Esophagus squamous epithelium (tissue), 5 donors: ENCODE data around the gene NGLY1. TPM values are rescaled to one million over a fixed set of nuclear protein-coding genes. Genes with fewer than 3 reads are reported as not detected.

Experiments used
- DNase-seq: peaks from one replicate; lab custom pipeline; 2025; lab: John Stamatoyannopoulos, UW
- H3K27ac ChIP-seq, 4 donors: fragments of 200-600 bp; sonication (generic); one replicate each; pipeline ENCODE4 v1.5.1; 2016 to 2019; ENCODE audit warnings: mild to moderate bottlenecking in 1 of 4
- H3K27me3 ChIP-seq, 4 donors: fragments of 200-600 bp; sonication (generic); 1 replicate in 3 of 4; 2 replicates in 1 of 4; pipeline versions ENCODE4 v1.5.1 to v1.6.0; 2017 to 2021; ENCODE audit warnings: antibody characterized with exemption in 1 of 4
- H3K36me3 ChIP-seq, 3 donors: fragments of 200-600 bp; sonication (generic); one replicate each; pipeline ENCODE4 v1.5.1; 2016 to 2019
- H3K4me1 ChIP-seq, 3 donors: fragments of 200-600 bp; sonication (generic); one replicate each; pipeline ENCODE4 v1.5.1; 2017 to 2019
- H3K4me3 ChIP-seq, 4 donors: fragments of 200-600 bp; sonication (generic); 1 replicate in 3 of 4; 2 replicates in 1 of 4; pipeline ENCODE4 v1.5.1; 2016 to 2019; ENCODE audit warnings: mild to moderate bottlenecking in 2 of 4, moderate library complexity in 1 of 4
- H3K9me3 ChIP-seq, 3 donors: fragments of 200-600 bp; sonication (generic); one replicate each; pipeline ENCODE4 v1.5.1; 2016 to 2019
- POLR2A ChIP-seq, 4 donors: fragments of 450-650 bp; IDR thresholded peaks; one replicate each; pipeline ENCODE4 v1.6.1; 2017; ENCODE audit warnings: antibody characterized with exemption in 4 of 4, mild to moderate bottlenecking in 4 of 4, moderate library complexity in 3 of 4
- WGBS, 2 donors: methylation state at CpG; one replicate each; pipeline ENCODE4 v1.1.5; 2018; 5-methylcytosine and 5-hydroxymethylcytosine counted together
- intact Hi-C: fragments of 100-400 bp; cut with DNase I; formaldehyde crosslinking; loops from one replicate; pipeline ENCODE4 v1.15.0; 2022
- total RNA-seq, 4 donors: library from RNA; depleted of rRNA; stranded (reverse); fragments of >200 nt; gene quantifications; one replicate each; pipeline ENCODE4 v1.1.0, GENCODE V29; 2016
- TF ChIP-seq, protein P1 (sequence below), 6 experiments: fragments of 450-650 bp in 4 of 6; fragments of 200-600 bp in 2 of 6; sonication (generic) in 2 of 6; IDR thresholded peaks; one replicate each; pipeline ENCODE4 v1.5.1; 2016 to 2019; ENCODE audit warnings: antibody characterized with exemption in 6 of 6, mild to moderate bottlenecking in 4 of 6, moderate library complexity in 4 of 6
- donor health status: DM: yes; HTN: yes; CAD: no.

Gene NGLY1
- total RNA-seq, 4 donors from 2014 or later: 21.3 to 33.8 (median 30.1) TPM

DNA sequence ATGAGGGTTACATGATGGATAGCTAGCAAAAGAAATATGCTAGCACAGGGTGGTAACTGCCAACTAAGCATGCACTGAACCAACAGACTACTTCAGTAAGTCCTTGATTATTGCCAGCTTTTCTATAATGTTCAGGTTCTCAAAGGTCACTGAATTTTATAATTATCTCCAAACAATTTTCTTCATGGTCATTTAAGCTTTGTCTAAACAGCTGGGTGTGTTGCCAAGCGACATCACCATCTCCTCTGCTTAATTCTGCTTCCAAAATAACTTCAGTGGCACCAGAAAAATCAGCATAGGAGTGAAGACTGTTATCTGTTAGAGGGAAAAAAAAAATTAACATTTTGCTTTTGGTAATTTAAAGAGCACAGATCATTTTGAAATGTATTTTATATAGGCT, 63.9 kb downstream of the NGLY1 start:
- peaks cover 0 to 22% (median 0%) of the 10 kb centered on the region in 3 donors for H3K36me3 ChIP-seq
- intact Hi-C loops: no loop called here
- H3K27me3 ChIP-seq: no peaks in the 10 kb centered on the region
- H3K27ac ChIP-seq: no peak overlapping the region
- 90 to 100% methylated on average over 1 of the region's 1 CpG for WGBS, 2 donors
- no peak for TF ChIP-seq POLR2A (IDR thresholded peaks at IDR 0.05)
- TF ChIP-seq, protein P1, sequence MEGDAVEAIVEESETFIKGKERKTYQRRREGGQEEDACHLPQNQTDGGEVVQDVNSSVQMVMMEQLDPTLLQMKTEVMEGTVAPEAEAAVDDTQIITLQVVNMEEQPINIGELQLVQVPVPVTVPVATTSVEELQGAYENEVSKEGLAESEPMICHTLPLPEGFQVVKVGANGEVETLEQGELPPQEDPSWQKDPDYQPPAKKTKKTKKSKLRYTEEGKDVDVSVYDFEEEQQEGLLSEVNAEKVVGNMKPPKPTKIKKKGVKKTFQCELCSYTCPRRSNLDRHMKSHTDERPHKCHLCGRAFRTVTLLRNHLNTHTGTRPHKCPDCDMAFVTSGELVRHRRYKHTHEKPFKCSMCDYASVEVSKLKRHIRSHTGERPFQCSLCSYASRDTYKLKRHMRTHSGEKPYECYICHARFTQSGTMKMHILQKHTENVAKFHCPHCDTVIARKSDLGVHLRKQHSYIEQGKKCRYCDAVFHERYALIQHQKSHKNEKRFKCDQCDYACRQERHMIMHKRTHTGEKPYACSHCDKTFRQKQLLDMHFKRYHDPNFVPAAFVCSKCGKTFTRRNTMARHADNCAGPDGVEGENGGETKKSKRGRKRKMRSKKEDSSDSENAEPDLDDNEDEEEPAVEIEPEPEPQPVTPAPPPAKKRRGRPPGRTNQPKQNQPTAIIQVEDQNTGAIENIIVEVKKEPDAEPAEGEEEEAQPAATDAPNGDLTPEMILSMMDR (IDR thresholded peaks at IDR 0.05): no peak
- no peaks in the 10 kb centered on the region for H3K9me3 ChIP-seq
- no peak overlapping the region for H3K4me3 ChIP-seq
- no peaks in the 10 kb centered on the region for H3K4me1 ChIP-seq
- no peak for DNase-seq

DNA sequence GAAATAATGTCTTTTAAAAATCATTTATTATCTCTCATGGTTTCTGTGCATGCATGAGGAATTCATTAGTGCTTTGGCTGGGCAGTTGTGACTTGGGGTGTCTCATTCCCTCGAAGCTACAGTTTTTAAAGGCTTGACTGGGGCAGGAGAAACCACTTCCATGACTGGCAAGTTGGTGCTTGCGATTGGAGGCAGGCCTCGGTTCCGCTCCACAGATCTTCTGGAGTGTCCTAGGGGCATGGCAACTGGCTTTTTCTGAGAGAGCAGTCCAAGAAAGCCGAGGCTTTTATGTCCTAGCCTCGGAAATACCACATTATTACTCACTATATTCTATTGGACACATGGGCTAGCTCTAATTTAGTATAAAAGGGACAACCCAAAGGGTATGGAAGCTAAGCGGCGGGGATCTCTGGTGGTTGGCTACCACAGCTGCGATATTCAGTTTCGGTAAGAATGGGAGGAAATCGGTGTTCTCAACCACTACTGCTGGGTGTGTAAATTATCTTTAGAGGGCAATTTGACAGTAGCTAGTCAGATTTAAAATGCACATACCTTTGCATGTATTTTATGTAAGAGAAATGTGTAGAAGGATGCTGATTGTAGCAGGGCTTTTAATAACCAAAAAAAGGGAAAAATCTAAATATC, 69.8 kb downstream of the NGLY1 start:
- 33 to 51% methylated on average over 11 of the region's 11 CpGs for WGBS, 2 donors
- H3K27ac ChIP-seq: no peak overlapping the region
- peaks cover 0 to 11% (median 0%) of the 10 kb centered on the region in 3 donors for H3K4me1 ChIP-seq
- no peak overlapping the region for H3K4me3 ChIP-seq
- TF ChIP-seq, protein P1 (IDR thresholded peaks at IDR 0.05): no peak
- no peak for TF ChIP-seq POLR2A (IDR thresholded peaks at IDR 0.05)
- DNase-seq: no peak
- intact Hi-C loops: no loop called here
- H3K36me3 ChIP-seq: peaks cover 0 to 12% (median 0%) of the 10 kb centered on the region in 3 donors
- H3K27me3 ChIP-seq: peaks cover 0 to 9% (median 0%) of the 10 kb centered on the region in 4 donors
- H3K9me3 ChIP-seq: no peaks in the 10 kb centered on the region

DNA sequence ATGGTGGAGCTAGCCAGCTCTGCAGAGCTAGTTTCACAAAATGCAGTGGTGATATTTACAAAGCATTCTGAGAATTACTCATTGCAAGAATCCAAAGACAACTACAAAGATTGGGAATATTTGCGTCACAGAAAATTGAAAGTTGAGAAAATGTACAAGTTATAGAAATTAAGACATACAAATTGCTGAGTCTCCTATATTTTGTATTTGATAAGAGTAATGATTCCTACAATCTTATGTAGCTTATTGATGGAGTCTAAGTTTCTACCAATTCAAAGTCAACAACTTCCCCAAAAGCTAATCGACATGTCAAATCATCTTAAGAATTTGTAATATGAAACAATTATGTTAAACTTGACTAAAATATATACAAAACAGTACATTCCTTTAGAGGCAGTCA, 72.2 kb downstream of the NGLY1 start:
- 86 to 91% methylated on average over 2 of the region's 2 CpGs for WGBS, 2 donors
- DNase-seq: no peak
- no peaks in the 10 kb centered on the region for H3K36me3 ChIP-seq
- H3K4me1 ChIP-seq: peaks cover 0 to 11% (median 0%) of the 10 kb centered on the region in 3 donors
- no peaks in the 10 kb centered on the region for H3K9me3 ChIP-seq
- intact Hi-C loops: no loop called here
- TF ChIP-seq POLR2A (IDR thresholded peaks at IDR 0.05): no peak
- TF ChIP-seq, protein P1 (IDR thresholded peaks at IDR 0.05): no peak
- H3K27ac ChIP-seq: no peak overlapping the region
- peaks cover 0 to 9% (median 0%) of the 10 kb centered on the region in 4 donors for H3K27me3 ChIP-seq
- H3K4me3 ChIP-seq: no peak overlapping the region

DNA sequence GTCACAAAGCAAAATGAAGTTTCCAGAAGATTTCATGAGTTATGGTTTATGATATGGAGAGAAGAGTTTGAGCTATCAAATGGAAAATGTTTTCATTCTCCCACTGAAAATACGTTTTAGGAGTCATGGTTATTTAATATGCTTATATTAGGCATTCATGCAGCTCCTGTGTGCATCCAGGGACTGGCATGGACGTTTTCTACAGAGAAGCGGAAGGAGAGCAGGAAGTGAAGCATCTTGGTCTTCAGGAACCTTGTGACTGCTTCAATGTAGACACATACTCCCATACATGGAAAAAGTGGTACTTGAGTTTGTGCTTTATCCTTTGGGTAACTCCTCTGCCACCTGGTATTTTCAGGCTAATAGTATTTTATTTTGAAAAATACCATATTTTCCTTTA, 75.2 kb downstream of the NGLY1 start:
- intact Hi-C loops: no loop called here
- Histone ChIP-seq H3K4me1 (peaks cover 0 to 5% (median 0%) of the 10 kb centered on the region in 3 donors), H3K27me3 (peaks cover 0 to 9% (median 1%) of the 10 kb centered on the region in 4 donors), H3K36me3 (no peaks in the 10 kb centered on the region), H3K27ac (no peak overlapping the region), H3K9me3 (no peaks in the 10 kb centered on the region), H3K4me3 (no peak overlapping the region)
- TF ChIP-seq, protein P1 (IDR thresholded peaks at IDR 0.05): no peak
- no peak for TF ChIP-seq POLR2A (IDR thresholded peaks at IDR 0.05)
- DNase-seq: no peak
- 68% methylated on average over 3 of the region's 3 CpGs for WGBS, 2 donors

DNA sequence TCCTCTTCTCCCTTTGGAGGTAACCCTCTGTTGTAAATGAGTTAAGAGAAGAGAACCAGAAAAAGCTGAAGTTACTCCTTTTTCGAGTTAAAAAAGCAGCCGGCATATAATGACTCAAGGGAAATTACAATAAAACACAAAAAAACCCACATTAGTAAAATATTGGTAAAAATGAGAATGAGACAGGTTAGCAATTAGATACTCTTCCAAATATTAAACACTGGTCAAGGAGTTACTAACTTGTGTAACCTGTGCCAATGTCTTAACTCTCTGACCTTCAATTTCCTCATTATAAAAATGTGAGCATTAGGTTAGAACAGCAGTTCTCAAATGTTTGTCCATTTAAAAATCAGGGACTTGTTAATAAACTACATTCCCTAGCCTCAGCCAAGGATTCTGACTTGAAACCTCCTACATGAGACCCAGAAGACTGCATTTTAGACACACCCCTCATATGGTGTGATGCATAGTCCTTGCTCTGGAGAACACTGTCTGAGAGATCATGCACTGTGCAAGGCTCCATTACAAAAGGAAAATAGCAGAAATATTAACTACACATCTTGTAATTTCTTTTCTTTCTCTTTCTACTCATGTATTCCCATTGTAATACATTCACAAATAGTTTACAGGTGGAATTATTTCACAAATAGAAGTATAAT, 75.8 kb downstream of the NGLY1 start:
- Histone ChIP-seq H3K9me3 (no peaks in the 10 kb centered on the region), H3K36me3 (no peaks in the 10 kb centered on the region), H3K4me1 (no peaks in the 10 kb centered on the region), H3K4me3 (no peak overlapping the region), H3K27me3 (peaks cover 0 to 9% (median 1%) of the 10 kb centered on the region in 4 donors), H3K27ac (no peak overlapping the region)
- no peak for DNase-seq
- intact Hi-C loops: no loop called here
- WGBS, 2 donors: 66 to 87% methylated on average over 2 of the region's 2 CpGs
- TF ChIP-seq, protein P1 (IDR thresholded peaks at IDR 0.05): no peak
- TF ChIP-seq POLR2A (IDR thresholded peaks at IDR 0.05): no peak
